ENCODE data around the gene TMEM176A. TPM values are rescaled to one million over a fixed set of nuclear protein-coding genes. Genes with fewer than 3 reads are reported as not detected.

Gene TMEM176A
- total and polyA plus RNA-seq, 3 donors from 2014 or later = 1.6 to 34.7 (median 4.2) TPM

GRCh38 chr7:150846291-150847115, 45.9 kb downstream of the TMEM176A start:
- no peak overlapping the region for H3K4me3 ChIP-seq
- no peak for TF ChIP-seq POLR2A (IDR thresholded peaks at IDR 0.05)
- TF ChIP-seq, protein P1, sequence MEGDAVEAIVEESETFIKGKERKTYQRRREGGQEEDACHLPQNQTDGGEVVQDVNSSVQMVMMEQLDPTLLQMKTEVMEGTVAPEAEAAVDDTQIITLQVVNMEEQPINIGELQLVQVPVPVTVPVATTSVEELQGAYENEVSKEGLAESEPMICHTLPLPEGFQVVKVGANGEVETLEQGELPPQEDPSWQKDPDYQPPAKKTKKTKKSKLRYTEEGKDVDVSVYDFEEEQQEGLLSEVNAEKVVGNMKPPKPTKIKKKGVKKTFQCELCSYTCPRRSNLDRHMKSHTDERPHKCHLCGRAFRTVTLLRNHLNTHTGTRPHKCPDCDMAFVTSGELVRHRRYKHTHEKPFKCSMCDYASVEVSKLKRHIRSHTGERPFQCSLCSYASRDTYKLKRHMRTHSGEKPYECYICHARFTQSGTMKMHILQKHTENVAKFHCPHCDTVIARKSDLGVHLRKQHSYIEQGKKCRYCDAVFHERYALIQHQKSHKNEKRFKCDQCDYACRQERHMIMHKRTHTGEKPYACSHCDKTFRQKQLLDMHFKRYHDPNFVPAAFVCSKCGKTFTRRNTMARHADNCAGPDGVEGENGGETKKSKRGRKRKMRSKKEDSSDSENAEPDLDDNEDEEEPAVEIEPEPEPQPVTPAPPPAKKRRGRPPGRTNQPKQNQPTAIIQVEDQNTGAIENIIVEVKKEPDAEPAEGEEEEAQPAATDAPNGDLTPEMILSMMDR (IDR thresholded peaks at IDR 0.05) = no peak
- no peaks in the 10 kb centered on the region for H3K36me3 ChIP-seq (ENCODE audit: low read depth, missing control alignments)
- no peaks in the 10 kb centered on the region for H3K4me1 ChIP-seq
- no peak for DNase-seq
- H3K27ac ChIP-seq = no peak overlapping the region
- intact Hi-C loops (cut with DNase I; ENCODE audit: low total_unique reads) = no loop called here
- WGBS, 2 donors = 93 to 96% methylated on average over 12 to 14 of the region's 14 CpGs
- H3K9me3 ChIP-seq = no peaks in the 10 kb centered on the region
- H3K27me3 ChIP-seq = no peaks in the 10 kb centered on the region

- Histone ChIP-seq H3K27me3 (no peaks in the 10 kb centered on the region), H3K9me3 (no peaks in the 10 kb centered on the region), H3K36me3 (ENCODE audit: low read depth, missing control alignments) (no peaks in the 10 kb centered on the region), H3K27ac (no peak overlapping the region), H3K4me1 (no peaks in the 10 kb centered on the region), H3K4me3 (no peak overlapping the region)
- WGBS, 2 donors = 91 to 95% methylated on average over 5 of the region's 5 CpGs
- no peak for DNase-seq
- intact Hi-C loops (cut with DNase I; ENCODE audit: low total_unique reads) = no loop called here
- no peak for TF ChIP-seq POLR2A (IDR thresholded peaks at IDR 0.05)
- TF ChIP-seq, protein P1 (IDR thresholded peaks at IDR 0.05) = no peak
Observed at GRCh38 chr7:150847536-150847935, 47.0 kb downstream of the TMEM176A start.

DNA sequence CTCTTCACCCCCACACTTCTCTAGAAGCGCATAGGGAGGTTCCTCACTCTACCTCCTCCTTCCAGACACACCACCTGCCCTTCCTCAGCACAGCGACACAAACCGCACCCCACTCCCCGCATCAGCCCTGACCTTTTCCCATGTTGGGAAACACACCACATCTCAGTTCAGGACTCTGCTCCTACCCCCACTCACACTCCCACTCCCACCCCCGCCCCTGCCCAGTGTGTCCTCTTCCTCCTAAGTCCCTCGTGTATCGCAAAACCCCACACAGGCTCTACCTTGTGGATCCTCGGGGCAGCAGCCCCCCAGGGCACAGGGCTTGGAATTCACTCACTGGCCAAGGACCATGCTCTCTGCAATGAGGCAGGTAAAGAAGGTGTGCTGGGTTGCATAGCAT, 47.5 kb downstream of the TMEM176A start:
- H3K36me3 ChIP-seq (ENCODE audit: low read depth, missing control alignments) = no peaks in the 10 kb centered on the region
- H3K27ac ChIP-seq = no peak overlapping the region
- no peak overlapping the region for H3K4me3 ChIP-seq
- intact Hi-C loops (cut with DNase I; ENCODE audit: low total_unique reads) = no loop called here
- DNase-seq = no peak
- TF ChIP-seq POLR2A (IDR thresholded peaks at IDR 0.05) = no peak
- TF ChIP-seq, protein P1 (IDR thresholded peaks at IDR 0.05) = no peak
- H3K4me1 ChIP-seq = no peaks in the 10 kb centered on the region
- WGBS, 2 donors = 94 to 96% methylated on average over 8 of the region's 8 CpGs
- H3K9me3 ChIP-seq = no peaks in the 10 kb centered on the region
- no peaks in the 10 kb centered on the region for H3K27me3 ChIP-seq

DNA sequence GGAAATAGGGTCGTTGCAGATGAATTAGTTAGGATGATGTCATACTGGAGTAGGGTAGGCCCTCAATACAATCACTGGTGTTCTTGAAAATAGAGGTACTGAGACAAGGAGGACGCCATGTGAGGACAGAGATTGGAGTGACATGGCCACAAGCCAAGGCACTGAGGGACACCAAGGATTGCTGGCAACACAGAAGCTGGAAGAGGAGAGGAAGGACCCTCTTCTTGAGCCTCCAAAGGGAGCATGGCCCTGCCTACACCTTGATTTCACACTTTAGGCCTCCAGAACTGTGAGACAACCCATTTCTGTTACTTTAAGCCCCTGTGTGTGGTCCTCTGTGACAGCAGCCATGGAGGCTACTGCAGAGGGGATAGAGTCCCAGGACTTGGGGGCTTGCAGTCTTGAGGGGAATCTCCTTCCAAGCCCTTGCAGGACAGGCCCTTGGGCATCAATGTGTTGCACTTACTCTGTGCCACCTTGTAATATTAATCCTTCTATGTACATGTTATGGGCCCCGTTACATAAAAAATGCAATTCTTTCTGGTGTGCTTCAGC, 48.1 kb downstream of the TMEM176A start:
- H3K27me3 ChIP-seq = no peaks in the 10 kb centered on the region
- no peaks in the 10 kb centered on the region for H3K9me3 ChIP-seq
- intact Hi-C loops (cut with DNase I; ENCODE audit: low total_unique reads) = no loop called here
- no peaks in the 10 kb centered on the region for H3K36me3 ChIP-seq (ENCODE audit: low read depth, missing control alignments)
- no peak for DNase-seq
- no peak for TF ChIP-seq POLR2A (IDR thresholded peaks at IDR 0.05)
- TF ChIP-seq, protein P1 (IDR thresholded peaks at IDR 0.05) = no peak
- H3K4me3 ChIP-seq = no peak overlapping the region
- no peaks in the 10 kb centered on the region for H3K4me1 ChIP-seq
- H3K27ac ChIP-seq = no peak overlapping the region
- WGBS, 2 donors = 94 to 98% methylated on average over 3 of the region's 3 CpGs
